MM.1S (cell line): ENCODE results near the gene SPP1.

ENCODE experiments used
- EZH2 ChIP-seq: fragments of 300-600 bp; sonication (generic); optimal IDR thresholded peaks from 2 replicates; pipeline ENCODE3; 2017; ENCODE audit warnings: low read depth, mild to moderate bottlenecking, antibody characterized with exemption, low read length, mixed read lengths
- EZH2phosphoT487 ChIP-seq: fragments of 300-600 bp; sonication (generic); IDR thresholded peaks from 2 replicates; pipeline ENCODE4 v1.6.1; 2018; ENCODE audit warnings: antibody characterized with exemption, low read length
- TF ChIP-seq, protein P1 (sequence below): fragments of 300-600 bp; sonication (generic); IDR thresholded peaks from 2 replicates; pipeline ENCODE4 v1.5.1; 2016; ENCODE audit warnings: antibody characterized with exemption, low read length, mixed read lengths

DNA sequence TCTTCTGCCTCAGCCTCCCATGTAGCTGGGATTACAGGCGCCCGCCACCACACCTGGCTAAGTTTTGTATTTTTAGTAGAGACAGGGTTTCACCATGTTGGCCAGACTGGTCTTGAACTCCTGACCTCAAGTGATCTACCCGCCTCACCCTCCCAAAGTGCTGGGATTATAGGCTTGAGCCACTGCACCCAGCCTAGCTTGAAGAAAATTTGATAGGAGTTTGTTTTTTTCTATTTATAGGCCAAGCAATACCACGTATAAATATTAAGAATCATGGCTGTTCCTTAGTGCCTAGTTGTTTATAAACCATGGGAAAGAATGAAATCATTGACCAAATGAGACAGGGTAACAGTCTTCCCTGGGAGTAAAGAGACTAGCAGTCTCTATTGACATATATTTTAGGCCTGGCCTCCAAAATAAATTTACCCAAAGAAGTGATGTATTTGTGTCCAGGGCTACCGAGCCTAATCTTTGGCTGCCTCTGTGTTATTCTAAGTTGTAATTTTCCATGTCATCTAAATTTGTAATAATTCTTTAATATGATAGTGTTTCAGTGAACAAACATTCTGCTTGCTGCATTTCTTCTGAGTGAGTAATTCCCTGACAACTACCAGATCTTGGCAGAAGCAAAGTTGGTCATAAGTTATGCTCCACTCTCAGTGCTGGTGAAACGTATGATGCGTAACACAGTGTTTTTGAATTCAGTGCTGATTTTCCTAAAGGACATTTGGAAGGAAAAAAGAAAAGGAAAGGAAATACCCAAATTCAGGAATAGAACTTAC lies 42.2 kb downstream of the SPP1 start:
- TF ChIP-seq, protein P1, sequence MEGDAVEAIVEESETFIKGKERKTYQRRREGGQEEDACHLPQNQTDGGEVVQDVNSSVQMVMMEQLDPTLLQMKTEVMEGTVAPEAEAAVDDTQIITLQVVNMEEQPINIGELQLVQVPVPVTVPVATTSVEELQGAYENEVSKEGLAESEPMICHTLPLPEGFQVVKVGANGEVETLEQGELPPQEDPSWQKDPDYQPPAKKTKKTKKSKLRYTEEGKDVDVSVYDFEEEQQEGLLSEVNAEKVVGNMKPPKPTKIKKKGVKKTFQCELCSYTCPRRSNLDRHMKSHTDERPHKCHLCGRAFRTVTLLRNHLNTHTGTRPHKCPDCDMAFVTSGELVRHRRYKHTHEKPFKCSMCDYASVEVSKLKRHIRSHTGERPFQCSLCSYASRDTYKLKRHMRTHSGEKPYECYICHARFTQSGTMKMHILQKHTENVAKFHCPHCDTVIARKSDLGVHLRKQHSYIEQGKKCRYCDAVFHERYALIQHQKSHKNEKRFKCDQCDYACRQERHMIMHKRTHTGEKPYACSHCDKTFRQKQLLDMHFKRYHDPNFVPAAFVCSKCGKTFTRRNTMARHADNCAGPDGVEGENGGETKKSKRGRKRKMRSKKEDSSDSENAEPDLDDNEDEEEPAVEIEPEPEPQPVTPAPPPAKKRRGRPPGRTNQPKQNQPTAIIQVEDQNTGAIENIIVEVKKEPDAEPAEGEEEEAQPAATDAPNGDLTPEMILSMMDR = no peak
- no peak for TF ChIP-seq EZH2
- TF ChIP-seq EZH2phosphoT487 = no peak
